ENCODE results near the gene MEIOSIN. TPM values are rescaled to one million over a fixed set of nuclear protein-coding genes. Genes with fewer than 3 reads are reported as not detected.

The MEIOSIN gene
- total and polyA plus RNA-seq, 9 donors: not detected

DNA sequence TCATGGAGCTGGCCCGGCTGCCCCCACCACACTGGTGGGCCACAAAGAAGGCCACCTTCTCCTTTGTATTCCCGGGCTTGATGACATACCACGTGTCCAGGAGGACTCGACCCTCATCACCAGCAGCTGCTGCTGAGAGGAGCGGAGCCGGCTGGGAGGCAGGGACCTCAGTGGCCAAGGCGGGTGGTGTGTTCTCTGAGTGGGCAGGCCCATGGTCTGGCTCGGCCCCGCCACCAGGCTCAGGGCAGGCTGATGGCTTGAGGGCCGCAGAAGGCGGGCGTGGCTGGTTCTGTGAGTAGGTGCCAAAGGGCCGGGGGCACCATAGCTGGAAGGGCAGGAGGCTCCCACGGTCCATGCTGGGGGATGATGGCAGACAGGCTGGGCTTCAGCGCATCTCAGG lies 20.1 kb upstream of the MEIOSIN start:
- no peaks in the 10 kb centered on the region for H3K27me3 ChIP-seq
- H3K4me3 ChIP-seq: no peak overlapping the region
- intact Hi-C loops (cut with DNase I): loop anchor here in 1 of 4 donors (10.0 kb wide), 1 partner anchor 52 kb away; the partner anchor contains the start of gene SIX5
- no peak for DNase-seq
- no peaks in the 10 kb centered on the region for H3K9me3 ChIP-seq
- no peaks in the 10 kb centered on the region for H3K36me3 ChIP-seq
- TF ChIP-seq, protein P1, sequence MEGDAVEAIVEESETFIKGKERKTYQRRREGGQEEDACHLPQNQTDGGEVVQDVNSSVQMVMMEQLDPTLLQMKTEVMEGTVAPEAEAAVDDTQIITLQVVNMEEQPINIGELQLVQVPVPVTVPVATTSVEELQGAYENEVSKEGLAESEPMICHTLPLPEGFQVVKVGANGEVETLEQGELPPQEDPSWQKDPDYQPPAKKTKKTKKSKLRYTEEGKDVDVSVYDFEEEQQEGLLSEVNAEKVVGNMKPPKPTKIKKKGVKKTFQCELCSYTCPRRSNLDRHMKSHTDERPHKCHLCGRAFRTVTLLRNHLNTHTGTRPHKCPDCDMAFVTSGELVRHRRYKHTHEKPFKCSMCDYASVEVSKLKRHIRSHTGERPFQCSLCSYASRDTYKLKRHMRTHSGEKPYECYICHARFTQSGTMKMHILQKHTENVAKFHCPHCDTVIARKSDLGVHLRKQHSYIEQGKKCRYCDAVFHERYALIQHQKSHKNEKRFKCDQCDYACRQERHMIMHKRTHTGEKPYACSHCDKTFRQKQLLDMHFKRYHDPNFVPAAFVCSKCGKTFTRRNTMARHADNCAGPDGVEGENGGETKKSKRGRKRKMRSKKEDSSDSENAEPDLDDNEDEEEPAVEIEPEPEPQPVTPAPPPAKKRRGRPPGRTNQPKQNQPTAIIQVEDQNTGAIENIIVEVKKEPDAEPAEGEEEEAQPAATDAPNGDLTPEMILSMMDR (IDR thresholded peaks at IDR 0.05): no peak
- no peak for TF ChIP-seq EP300 (IDR thresholded peaks at IDR 0.05)
- no peak for TF ChIP-seq POLR2A (IDR thresholded peaks at IDR 0.05)
- WGBS, 3 donors: 83 to 91% (median 83%) methylated on average over 15 of the region's 15 CpGs
- no peak overlapping the region for H3K27ac ChIP-seq
- H3K4me1 ChIP-seq (ENCODE audit: insufficient read depth): peaks cover 5% of the 10 kb centered on the region

DNA sequence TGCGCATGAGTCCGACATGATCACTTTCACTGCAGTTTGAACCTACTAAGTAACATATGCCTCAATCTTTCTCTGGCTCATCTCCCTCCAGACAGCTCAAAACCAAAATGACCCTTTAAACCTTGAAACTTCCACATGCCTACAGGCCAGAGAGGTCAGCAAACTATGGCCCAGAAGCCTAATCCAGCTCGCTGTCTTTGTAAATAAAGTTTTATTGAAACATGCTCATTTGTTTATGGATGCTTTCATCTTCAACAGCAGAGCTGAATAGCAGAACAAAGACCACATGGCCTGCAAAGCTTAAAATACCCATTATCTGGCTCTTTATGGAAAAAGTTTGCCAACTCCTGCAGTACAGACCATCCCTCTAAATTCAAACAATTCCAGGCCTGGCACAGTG lies 18.1 kb upstream of the MEIOSIN start:
- WGBS, 3 donors: 91 to 92% (median 92%) methylated on average over 3 of the region's 3 CpGs
- intact Hi-C loops (cut with DNase I): loop anchor here in 2 of 4 donors (5.0 to 10.0 kb wide), 2 partner anchors 50 to 52 kb away; partner anchors contain the start of gene SIX5 (in 2 of the 2)
- Histone ChIP-seq H3K36me3 (no peaks in the 10 kb centered on the region), H3K27ac (no peak overlapping the region), H3K27me3 (no peaks in the 10 kb centered on the region), H3K4me1 (ENCODE audit: insufficient read depth) (peaks cover 7% of the 10 kb centered on the region), H3K4me3 (no peak overlapping the region), H3K9me3 (no peaks in the 10 kb centered on the region)
- no peak for TF ChIP-seq EP300 (IDR thresholded peaks at IDR 0.05)
- TF ChIP-seq, protein P1 (IDR thresholded peaks at IDR 0.05): no peak
- no peak for TF ChIP-seq POLR2A (IDR thresholded peaks at IDR 0.05)
- DNase-seq: no peak

DNA sequence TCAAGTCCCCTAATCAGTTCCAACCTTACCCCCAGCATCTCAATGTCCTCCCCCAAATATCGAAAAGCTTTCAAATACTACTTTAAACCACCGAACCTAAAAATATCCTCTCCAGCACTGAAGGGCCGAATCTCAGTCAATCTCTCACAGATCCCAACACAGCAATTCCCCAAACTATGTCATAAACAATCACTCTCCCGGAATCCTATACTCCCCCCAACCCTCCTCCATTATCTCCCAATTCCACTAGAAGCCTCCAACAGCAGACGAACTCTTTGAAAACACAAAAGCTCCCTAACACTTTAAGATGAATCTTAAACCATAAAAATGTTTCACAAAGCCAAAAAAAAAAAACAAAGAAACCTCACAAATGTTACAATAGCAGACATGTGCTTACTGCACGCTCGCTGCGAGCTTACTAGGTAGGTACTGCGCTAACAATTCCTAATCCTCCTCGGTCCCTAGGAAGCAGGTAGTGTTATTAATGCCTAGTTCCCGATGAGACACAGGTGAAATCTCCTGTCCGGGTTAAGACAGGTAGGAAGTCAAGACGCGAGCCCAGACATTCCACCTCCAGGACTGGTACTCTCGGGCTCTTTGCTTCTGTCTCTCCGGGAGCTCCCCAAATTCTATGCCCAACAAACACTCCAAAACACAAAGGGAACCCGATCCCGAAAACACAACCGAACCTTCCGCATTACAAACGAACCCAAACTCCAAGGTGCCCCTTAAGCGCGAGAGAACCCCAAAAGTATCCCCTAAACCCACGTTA lies 16.7 kb upstream of the MEIOSIN start:
- WGBS, 3 donors: 0 to 1% (median 1%) methylated on average over 24 of the region's 24 CpGs
- H3K9me3 ChIP-seq: no peaks in the 10 kb centered on the region
- H3K4me1 ChIP-seq (ENCODE audit: insufficient read depth): peaks cover 7% of the 10 kb centered on the region
- H3K27ac ChIP-seq: peak overlapping the region; percentile 39 to 74
- peak overlapping the region; percentile 48 for H3K4me3 ChIP-seq
- peak in 3 of 5 donors; percentile 21 to 41 (median 40) for DNase-seq
- no peaks in the 10 kb centered on the region for H3K36me3 ChIP-seq
- intact Hi-C loops (cut with DNase I): loop anchor here in 2 of 4 donors (5.0 to 10.0 kb wide), 2 partner anchors 48 to 51 kb away; partner anchors contain the start of gene SIX5 (in 2 of the 2)
- H3K27me3 ChIP-seq: no peaks in the 10 kb centered on the region
- no peak for TF ChIP-seq EP300 (IDR thresholded peaks at IDR 0.05)
- TF ChIP-seq POLR2A (IDR thresholded peaks at IDR 0.05): no peak
- TF ChIP-seq, protein P1 (IDR thresholded peaks at IDR 0.05): no peak

DNA sequence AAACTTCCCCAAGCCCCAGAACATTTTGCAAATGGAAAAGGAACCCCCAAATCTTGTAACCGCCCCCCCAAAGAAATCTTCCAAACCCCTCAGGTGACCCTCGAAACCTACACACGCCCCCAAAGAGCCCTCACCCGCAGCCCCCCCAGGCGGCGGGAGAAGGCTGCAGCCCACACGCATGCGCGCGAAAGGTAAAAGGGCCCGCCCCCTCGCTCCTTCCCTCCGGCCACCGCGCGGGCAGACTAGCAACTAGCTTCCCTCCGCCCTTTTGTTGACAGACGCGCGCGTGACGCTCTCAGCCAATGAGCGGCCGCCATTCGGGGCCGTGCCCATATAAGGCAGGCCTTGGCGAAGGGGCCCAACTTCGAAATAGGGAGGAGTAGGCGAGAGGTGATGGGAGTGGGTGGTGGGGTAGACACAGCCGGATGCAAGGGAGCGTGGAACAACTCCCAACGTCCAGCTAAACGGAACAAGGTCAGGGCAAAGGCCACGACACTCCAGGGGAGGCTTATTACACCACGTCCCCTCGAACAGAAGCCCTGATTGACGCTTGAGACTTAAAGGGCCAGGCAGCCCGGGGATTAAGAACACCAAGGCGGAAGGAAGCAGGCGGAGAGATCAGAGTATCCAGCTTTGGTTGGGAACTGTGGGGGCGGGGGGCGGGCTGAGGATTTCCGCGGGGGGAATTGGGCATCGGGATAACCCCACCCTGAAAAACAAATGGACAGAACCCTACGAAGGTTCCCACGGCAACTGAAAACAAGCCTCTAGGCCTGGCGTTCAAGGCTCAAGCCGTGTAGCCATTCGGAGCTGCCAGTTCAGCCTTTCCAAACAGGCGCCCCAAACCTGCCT lies 15.9 kb upstream of the MEIOSIN start:
- TF ChIP-seq EP300 (IDR thresholded peaks at IDR 0.05) (peak; percentile 82), POLR2A (IDR thresholded peaks at IDR 0.05) (peak; percentile 61)
- TF ChIP-seq, protein P1 (IDR thresholded peaks at IDR 0.05): peak in 2 of 3 donors; percentile 28 to 50
- Histone ChIP-seq H3K36me3 (no peaks in the 10 kb centered on the region), H3K27ac (peak overlapping the region; percentile 66 to 74), H3K27me3 (no peaks in the 10 kb centered on the region), H3K9me3 (no peaks in the 10 kb centered on the region), H3K4me3 (peak overlapping the region; percentile 52), H3K4me1 (ENCODE audit: insufficient read depth) (peaks cover 5% of the 10 kb centered on the region)
- peak; percentile 99 for DNase-seq
- WGBS, 3 donors: 0 to 2% (median 1%) methylated on average over 51 of the region's 51 CpGs
- intact Hi-C loops (cut with DNase I): loop anchor here in 2 of 4 donors (5.0 to 10.0 kb wide), 2 partner anchors 47 to 50 kb away; partner anchors contain the start of gene SIX5 (in 2 of the 2)
